Measurements from ENCODE around the gene KLHL41. TPM values are rescaled to one million over a fixed set of nuclear protein-coding genes. Genes with fewer than 3 reads are reported as not detected.

Gene KLHL41
- total RNA-seq, 1 donor from 2014 or later, result 0.21 TPM

DNA sequence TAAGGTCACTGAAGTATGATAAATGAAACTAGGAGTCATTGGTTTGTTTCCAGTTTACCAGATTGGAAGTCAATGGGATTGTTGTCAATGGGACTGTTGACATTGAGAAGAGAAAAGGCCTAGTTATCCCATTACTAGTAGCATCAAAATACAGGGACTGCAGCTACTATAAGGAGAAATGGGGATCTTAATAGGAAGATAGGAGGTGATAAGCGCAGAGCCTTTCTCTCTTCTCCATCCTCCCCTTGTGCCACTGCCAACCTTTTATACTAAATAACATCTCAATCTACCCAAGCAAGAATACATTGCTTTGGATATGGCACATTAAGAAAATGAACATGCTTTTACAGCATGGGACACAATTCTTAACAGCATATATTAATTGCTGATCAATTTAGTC, 40.7 kb upstream of the KLHL41 start:
- H3K27ac ChIP-seq, result no peak overlapping the region
- H3K27me3 ChIP-seq, result no peaks in the 10 kb centered on the region
- H3K4me3 ChIP-seq, result no peak overlapping the region
- no peaks in the 10 kb centered on the region for H3K9me3 ChIP-seq
- TF ChIP-seq, protein P1, sequence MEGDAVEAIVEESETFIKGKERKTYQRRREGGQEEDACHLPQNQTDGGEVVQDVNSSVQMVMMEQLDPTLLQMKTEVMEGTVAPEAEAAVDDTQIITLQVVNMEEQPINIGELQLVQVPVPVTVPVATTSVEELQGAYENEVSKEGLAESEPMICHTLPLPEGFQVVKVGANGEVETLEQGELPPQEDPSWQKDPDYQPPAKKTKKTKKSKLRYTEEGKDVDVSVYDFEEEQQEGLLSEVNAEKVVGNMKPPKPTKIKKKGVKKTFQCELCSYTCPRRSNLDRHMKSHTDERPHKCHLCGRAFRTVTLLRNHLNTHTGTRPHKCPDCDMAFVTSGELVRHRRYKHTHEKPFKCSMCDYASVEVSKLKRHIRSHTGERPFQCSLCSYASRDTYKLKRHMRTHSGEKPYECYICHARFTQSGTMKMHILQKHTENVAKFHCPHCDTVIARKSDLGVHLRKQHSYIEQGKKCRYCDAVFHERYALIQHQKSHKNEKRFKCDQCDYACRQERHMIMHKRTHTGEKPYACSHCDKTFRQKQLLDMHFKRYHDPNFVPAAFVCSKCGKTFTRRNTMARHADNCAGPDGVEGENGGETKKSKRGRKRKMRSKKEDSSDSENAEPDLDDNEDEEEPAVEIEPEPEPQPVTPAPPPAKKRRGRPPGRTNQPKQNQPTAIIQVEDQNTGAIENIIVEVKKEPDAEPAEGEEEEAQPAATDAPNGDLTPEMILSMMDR (IDR thresholded peaks at IDR 0.05), result no peak
- H3K36me3 ChIP-seq, result no peaks in the 10 kb centered on the region
- H3K4me1 ChIP-seq, result no peaks in the 10 kb centered on the region
- DNase-seq (ENCODE audit: low spot score in 2 of 2), result no peak
- intact Hi-C loops (cut with DNase I), result no loop called here

DNA sequence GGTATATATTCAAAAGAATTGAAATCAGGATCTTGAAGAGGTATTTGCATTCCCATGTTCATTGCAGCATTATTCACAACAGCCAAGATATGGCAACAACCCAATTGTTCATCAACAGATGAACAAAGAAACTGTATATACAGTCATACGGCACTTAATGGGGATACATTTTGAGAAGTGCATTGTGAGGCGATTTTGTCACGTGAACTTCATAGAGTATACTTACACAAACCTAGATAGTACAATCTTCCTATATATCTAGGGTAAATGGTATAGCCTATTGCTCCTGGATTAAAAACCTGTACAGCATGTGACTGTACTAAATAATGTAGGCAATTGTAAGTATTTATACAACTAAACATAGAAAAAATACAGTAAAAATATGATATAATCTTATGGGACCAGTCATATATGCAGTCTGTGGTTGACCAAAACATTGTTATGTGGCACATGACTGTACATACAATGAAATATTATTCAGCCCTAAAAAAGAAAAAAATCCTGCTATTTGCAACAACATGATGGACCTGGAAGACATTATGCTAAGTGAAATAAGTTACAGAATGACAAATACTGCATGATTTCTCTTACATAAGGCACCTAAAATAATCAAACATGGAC, 39.4 kb upstream of the KLHL41 start:
- no peak overlapping the region for H3K4me3 ChIP-seq
- TF ChIP-seq, protein P1 (IDR thresholded peaks at IDR 0.05), result no peak
- intact Hi-C loops (cut with DNase I), result no loop called here
- no peaks in the 10 kb centered on the region for H3K36me3 ChIP-seq
- no peaks in the 10 kb centered on the region for H3K9me3 ChIP-seq
- no peak for DNase-seq (ENCODE audit: low spot score in 2 of 2)
- no peaks in the 10 kb centered on the region for H3K27me3 ChIP-seq
- H3K4me1 ChIP-seq, result no peaks in the 10 kb centered on the region
- no peak overlapping the region for H3K27ac ChIP-seq

DNA sequence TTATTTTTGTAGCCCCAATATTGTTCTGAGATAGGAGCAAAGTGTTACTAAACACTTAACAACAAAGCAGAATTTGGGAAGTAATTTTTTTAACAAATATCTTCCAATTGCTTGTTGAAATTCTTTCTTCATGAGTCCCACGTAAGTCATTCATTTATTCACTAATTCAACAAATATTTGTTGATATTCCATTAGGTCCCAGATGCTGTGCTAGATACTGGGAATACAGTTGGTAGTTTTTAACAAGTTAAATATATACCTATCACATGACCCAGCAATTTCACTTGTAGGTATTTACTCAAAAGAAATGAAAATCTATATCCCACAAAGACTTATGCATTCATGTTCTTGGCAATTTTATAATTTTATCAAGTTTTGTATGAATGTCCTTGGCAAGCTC, 37.3 kb upstream of the KLHL41 start:
- intact Hi-C loops (cut with DNase I), result no loop called here
- no peaks in the 10 kb centered on the region for H3K36me3 ChIP-seq
- no peaks in the 10 kb centered on the region for H3K4me1 ChIP-seq
- no peak overlapping the region for H3K27ac ChIP-seq
- H3K27me3 ChIP-seq, result no peaks in the 10 kb centered on the region
- TF ChIP-seq, protein P1 (IDR thresholded peaks at IDR 0.05), result no peak
- no peak overlapping the region for H3K4me3 ChIP-seq
- H3K9me3 ChIP-seq, result no peaks in the 10 kb centered on the region
- no peak for DNase-seq (ENCODE audit: low spot score in 2 of 2)

DNA sequence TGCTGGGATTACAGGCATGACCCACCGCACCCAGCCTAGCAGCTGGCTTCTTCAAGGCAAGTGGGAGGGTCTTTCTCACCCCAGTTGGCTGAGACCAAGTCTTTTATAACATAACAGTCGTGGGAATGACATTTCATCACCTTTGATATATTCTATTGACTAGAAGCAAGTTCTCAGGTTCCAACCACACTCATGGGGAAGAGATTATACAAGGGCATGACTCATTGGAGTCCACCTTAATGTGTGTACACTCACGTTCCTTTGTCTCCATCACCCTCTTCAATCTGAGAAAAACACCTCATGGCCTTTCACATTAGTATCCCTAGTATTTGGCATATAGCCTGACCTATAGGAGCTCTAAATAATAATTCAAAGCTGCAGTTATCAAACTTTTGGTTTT, 33.0 kb upstream of the KLHL41 start:
- TF ChIP-seq, protein P1 (IDR thresholded peaks at IDR 0.05), result no peak
- no peaks in the 10 kb centered on the region for H3K36me3 ChIP-seq
- no peak overlapping the region for H3K4me3 ChIP-seq
- intact Hi-C loops (cut with DNase I), result loop anchor here (5.0 kb wide), 1 partner anchor 106 kb away; the partner anchor contains the start of gene PPIG
- no peaks in the 10 kb centered on the region for H3K9me3 ChIP-seq
- no peak for DNase-seq (ENCODE audit: low spot score in 2 of 2)
- no peak overlapping the region for H3K27ac ChIP-seq
- no peaks in the 10 kb centered on the region for H3K27me3 ChIP-seq
- H3K4me1 ChIP-seq, result peaks cover 0 to 5% of the 10 kb centered on the region in 2 donors

DNA sequence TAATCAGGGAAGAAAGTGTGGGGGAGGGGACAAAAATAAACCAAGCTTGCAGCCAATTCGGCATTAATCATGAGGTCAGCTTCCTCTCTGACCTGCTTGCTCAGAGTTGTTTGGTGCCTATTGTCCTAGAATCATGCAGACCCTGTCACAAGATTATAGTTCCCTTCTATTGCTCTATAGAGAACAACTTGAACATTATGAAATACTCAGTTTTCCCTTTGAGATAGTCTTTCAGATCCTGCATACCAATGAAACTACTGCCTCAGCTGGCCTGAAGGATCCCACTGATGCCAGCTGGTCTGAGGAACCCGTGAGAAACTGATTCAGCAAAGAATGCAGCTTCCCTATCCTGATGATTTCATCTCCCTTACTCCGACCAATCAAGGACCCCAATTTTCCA, 31.2 kb upstream of the KLHL41 start:
- peaks cover 0 to 5% of the 10 kb centered on the region in 2 donors for H3K4me1 ChIP-seq
- H3K27ac ChIP-seq, result peak overlapping the region in 1 of 2 donors; percentile 76
- intact Hi-C loops (cut with DNase I), result loop anchor here (5.0 kb wide), 1 partner anchor 104 kb away; the partner anchor contains the start of gene PPIG
- TF ChIP-seq, protein P1 (IDR thresholded peaks at IDR 0.05), result no peak
- H3K36me3 ChIP-seq, result peaks cover 0 to 4% of the 10 kb centered on the region in 2 donors
- no peaks in the 10 kb centered on the region for H3K9me3 ChIP-seq
- no peaks in the 10 kb centered on the region for H3K27me3 ChIP-seq
- peak overlapping the region in 1 of 2 donors; percentile 83 for H3K4me3 ChIP-seq
- DNase-seq (ENCODE audit: low spot score in 2 of 2), result peak in 1 of 2 donors; percentile 65

Data from ascending aorta (tissue), 2 donors.